HG02798 (cell line): ENCODE measurements around the gene ZNF468.
"Not testable (repeated sequence)": the region's sequence is repeated elsewhere in the genome, so short reads cannot be mapped to it uniquely, and the experiment has no call there.

Experiments used
- ATAC-seq: cut with Tn5 transposase; IDR thresholded peaks from one replicate; pipeline ENCODE4 v1.9.1; 2021; ENCODE audit warnings: mild to moderate bottlenecking; ENCODE audit not compliant: unreplicated experiment, poor library complexity

ZNF468 gene

GRCh38 chr19:52829866-52830265 is 27.6 kb downstream of the ZNF468 start:
- ATAC-seq: not testable (repeated sequence)

- no peak for ATAC-seq
These were observed 31.7 kb downstream of the ZNF468 start for GRCh38 chr19:52825765-52826164.

- ATAC-seq: no peak
These were observed 33.7 kb downstream of the ZNF468 start for GRCh38 chr19:52823676-52824075.

- ATAC-seq: peak; percentile 100
These were observed 36.0 kb downstream of the ZNF468 start, which contains the start of gene ZNF28 for GRCh38 chr19:52821204-52821960. Gene ZNF28 (minus strand): TSS chr19:52821633. CDS start chr19:52817958, 3,675 bp downstream.

- ATAC-seq: peak; percentile 27
These were observed 36.8 kb downstream of the ZNF468 start for GRCh38 chr19:52820472-52821203.

GRCh38 chr19:52809801-52810200 is 47.6 kb downstream of the ZNF468 start:
- no peak for ATAC-seq

- not testable (repeated sequence) for ATAC-seq
These were observed 57.3 kb downstream of the ZNF468 start for GRCh38 chr19:52799950-52800640.

- no peak for ATAC-seq
These were observed 68.0 kb downstream of the ZNF468 start for GRCh38 chr19:52789440-52789839.
